ENCODE results near the gene CAPN2.

CAPN2 gene

DNA sequence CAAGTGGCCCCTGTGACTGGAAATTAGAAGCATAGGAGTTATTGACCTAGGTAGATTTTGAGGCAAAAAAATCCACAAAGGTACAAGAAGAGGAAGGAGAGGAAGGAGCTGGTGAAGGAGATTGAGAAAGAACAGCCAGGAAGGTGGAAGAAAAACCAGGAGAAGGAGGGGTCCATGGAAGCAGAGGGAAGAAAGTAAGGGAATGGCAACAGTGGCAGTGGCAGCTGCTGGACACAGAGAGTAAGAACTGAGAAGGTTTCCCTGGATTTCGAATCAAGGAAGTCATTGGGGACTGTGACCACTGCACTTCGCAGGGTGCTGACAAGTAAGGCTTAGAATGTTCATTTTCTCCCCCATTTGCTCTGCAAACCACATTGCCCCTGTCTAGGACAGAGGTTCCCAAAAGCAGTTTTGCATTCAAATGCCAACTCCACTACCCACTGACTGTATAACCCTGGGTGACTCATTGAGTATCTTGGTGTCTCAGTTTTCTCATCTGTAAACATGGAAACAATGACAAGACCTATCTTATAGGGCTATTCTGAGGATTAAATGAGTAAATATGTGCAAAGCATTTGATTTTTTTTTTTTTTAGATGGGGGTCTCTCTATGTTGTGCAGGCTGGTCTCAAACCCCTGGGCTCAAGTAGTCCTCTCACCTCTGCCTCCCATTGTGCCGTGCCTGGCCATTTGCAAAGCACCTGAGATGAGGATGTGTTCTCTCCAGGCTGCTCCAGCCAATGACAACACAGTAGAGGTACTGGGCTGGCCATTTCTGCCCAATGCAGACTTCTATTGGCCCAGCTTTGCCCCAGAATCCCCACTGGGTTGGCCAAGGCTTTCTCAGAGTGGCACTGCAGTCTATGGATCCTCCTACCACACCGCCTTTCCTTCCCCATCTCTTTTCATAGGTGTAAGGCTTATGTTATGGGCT lies 9.3 kb upstream of the CAPN2 start:
- in situ Hi-C loops (cut with HindIII; ENCODE audit: low sequenced_read_pairs): no loop called here

DNA sequence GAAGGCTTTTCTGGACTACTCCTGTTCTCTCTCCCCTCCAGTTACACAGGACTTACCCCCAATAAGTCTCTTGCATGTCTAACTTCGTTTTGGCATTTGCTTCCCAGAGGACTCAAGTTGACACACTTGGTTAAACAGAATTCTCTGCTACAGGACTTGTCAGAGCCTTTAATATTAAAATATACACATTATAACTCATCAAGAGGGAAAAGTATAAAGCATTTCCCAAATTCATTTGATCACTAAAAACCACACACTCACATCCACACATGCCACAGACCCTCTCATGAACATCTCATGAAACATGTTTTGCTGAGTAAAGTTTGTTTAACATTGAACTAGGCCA lies 8.7 kb upstream of the CAPN2 start:
- in situ Hi-C loops (cut with HindIII; ENCODE audit: low sequenced_read_pairs): no loop called here

DNA sequence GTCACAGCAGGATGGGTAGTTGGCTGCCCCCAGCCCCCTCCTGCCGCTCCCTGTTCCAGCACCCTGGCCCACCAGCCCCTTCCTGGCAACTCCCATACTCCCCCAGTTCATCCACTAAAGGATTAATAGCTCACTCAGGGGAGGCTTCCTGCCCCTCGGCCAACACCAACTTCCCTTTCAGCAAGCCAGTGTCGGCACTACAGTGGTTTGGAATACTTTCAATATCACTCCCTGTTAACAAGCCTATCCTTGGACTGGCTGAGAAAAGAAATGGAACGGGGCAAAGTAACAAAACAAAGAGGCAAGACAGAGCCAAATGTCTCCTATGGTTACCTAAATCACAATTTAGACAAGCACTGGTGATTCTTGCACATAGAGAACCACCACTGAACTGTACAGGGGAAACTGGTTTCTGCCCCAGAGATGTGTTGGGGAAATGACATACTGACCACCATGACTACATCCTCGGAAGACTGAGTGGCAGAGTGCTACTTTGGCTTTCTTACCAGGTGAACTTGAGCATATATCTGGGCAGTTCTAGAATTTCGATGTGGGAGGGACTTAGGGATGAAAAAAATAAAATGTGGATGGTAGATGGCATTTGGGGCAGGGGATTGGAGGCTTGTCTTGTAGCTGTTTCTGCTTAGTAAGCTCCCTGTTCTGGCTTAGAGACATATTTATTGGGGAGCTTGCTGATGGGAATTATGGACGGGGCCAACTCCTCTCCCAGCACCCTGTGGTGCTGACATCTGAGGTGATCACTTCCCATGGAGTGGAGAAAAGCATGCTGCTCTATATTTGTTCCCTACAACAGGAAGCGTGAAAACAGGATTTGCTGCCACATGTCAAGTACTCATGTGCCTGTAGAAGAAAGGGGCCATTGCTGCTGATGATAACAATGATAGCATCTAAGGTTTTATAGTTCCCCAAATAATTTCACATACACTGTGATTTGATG lies 7.1 kb upstream of the CAPN2 start:
- in situ Hi-C loops (cut with HindIII; ENCODE audit: low sequenced_read_pairs): loop anchor here (5.0 kb wide), 1 partner anchor 92 kb away; no protein-coding TSS in a partner anchor

DNA sequence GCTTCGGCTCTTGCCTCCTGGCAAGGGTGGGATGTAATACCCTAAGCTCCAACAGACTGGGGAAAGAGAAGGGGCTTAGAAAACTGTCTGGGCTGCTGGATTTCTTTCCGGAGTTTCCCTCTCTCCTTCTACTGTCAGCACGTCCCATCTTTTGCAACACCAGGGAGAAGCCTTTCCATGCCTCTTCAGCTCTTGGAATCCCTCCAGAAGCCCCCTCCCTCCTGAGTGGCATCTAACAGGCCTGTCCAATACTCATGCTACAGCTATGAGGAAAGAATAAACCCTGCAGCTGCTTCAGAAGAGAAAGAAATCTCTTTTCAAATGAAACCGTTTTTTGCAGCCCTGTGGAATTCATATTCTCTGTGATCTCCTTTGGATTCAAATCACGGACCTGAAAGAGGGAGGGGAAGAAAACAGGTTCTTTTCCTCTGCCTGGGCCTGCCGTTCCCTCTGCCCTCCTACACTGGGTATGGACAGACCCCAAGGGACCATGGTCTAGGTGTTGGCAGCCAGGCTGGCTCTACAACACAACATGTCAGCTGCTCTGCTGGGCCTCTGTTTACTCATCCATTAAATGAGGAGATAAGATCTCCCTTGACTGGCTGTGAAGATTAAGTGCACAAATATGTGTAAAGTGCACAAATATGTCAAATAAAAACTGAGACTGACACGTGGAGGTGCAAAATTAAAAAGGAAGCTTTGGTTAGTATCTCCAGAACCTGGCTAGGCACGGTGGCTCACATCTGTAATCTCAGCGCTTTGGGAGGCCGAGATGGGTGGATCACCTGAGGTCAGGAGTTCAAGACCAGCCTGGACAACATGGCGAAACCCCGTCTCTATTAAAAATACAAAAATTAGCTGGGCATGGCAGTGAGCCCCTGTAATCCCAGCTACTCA lies 6.0 kb upstream of the CAPN2 start:
- in situ Hi-C loops (cut with HindIII; ENCODE audit: low sequenced_read_pairs): loop anchor here (5.0 kb wide), 1 partner anchor 91 kb away; no protein-coding TSS in a partner anchor

DNA sequence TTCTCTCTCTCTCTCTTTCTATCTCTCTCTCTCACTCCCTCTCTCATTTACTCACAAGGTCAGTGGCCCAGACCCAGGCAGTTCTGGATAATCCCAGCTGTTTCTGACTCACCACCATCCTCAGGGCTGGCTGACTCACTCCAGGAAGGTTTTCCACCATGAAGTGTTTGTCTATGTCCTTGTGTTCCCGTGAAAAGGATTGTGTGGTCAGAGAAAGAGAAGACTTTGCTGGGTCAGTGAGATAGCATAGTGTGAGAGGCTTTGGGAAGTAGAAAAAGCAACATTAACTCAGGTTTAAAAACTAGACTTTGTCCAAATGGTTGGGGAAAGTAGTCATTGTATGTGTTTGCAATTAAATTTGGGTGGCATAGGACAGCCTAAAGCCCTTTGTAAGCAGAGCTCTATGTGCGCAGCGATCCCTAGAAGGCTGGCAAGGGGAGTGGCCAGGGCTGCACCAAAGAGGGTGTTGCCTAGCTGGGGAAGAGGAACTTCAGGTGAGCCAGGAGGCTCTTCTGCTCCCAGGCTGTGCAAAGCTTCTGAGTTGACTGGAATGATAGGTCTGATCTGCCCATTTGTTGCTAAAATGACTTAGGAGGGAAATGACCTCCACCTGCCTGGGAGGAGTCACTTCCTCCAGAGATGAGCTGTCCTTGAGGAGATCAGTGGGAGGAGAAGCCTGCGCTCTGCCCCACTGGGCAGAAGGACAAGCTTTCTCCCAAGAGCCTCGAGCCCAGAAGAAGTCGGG lies 4.9 kb upstream of the CAPN2 start:
- in situ Hi-C loops (cut with HindIII; ENCODE audit: low sequenced_read_pairs): loop anchor here (5.0 kb wide), 1 partner anchor 90 kb away; no protein-coding TSS in a partner anchor

DNA sequence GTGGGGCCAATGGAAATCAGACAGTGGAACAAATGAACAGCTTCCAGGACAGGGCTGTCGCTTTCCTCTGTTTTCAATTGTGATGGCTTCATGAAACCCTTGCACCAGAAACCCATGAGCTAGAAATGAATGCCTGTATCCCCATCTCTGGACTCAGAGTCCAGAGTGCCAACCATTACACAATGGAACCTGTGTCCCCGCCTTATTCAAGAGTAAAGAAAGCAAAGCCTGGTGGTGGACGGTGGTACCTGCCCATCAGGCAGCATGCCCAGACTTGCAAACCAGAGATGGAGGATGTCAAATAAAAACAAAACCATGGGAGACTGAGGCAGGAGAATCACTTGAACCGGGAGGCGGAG lies 4.4 kb upstream of the CAPN2 start:
- in situ Hi-C loops (cut with HindIII; ENCODE audit: low sequenced_read_pairs): loop anchor here (5.0 kb wide), 1 partner anchor 89 kb away; no protein-coding TSS in a partner anchor

DNA sequence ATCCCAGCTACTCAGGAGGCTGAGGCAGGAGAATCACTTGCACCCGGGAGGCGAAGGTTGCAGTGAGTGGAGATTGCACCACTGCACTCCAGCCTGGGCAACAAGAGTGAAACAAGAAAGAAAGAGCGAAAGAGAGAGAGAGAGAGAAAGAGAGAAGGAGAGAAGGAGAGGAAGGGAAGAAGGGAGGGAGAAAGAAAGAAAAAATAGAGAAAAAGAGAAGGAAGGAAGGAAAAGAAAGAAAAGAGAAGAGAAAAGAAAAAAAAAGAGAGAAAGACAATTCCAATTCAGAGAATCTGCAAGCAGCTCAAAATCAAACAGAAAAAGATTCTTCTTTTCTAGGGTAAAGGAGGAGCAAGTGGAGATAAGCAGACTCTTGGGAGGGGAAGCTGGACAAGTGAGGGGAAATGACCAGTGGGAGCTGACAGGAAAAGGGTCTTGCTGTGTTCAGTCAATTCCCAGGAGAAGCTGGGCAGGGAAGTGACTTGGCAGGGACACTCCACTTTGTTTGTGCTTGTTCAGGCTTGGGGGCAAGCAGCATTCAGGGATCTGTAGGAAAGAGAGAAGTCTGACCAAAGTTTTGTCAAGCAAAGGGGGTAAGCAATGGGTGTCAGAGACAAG lies 3.6 kb upstream of the CAPN2 start:
- in situ Hi-C loops (cut with HindIII; ENCODE audit: low sequenced_read_pairs): loop anchor here (5.0 kb wide), 1 partner anchor 89 kb away; no protein-coding TSS in a partner anchor

DNA sequence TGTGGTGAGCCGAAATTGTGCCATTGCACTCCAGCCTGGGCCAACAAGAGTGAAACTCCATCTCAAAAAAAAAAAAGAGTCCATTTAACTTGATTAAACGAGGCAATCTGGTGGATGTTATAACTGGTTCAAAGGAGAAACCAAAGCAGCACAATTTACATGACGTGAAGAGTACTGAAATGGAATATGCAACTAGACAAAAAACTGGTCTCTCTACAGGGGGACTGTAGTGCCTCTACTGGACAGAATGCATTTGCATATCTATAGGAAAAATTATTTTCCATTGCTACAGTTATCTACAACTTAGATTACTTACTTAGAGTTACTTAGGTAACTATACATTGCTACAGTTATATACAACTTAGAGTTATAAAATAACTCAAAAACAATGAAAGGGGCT lies 2.7 kb upstream of the CAPN2 start:
- in situ Hi-C loops (cut with HindIII; ENCODE audit: low sequenced_read_pairs): loop anchor here (5.0 kb wide), 1 partner anchor 88 kb away; no protein-coding TSS in a partner anchor

DNA sequence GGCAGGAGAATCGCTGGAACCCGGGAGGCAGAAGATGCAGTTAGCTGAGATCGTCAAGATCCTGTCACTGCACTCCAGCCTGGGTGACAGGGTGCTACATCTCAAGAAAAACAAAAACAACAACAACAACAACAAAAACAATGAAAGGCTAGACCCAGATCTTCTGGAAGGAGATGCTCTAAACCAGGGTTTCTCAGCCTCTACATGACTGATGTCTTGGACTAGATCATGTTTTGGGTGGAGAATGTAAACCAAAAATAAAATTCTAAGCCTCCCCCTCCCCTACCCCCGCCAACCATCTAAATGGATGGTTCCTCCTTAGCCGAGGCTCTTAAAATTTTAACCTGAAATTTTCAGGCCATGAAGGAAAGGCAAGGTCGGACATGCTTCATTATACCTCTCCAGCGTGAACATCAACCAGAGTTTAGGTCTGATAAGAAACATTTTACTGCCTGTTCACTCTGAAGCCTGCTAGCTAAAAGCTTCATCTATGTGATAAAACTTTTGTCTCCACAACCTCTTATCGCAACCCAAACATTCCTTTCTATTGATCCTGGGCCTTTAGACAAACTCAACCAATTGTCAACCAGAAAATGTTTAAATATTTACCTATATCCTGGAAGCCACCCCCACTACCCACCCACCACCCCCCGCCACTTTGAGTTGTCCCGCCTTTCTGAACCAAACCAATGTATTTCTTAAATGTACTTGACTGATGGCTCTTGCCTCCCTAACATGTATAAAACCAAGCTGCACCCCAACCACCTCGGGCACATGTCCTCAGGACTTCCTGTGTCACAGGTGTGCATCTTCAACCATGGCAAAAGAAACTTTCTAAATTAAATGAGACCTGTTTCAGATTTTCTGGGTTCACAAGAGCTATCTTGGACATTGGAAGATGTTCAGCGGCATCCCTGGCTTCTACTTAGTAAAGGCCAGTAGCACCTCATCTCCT lies 1.9 kb upstream of the CAPN2 start:
- in situ Hi-C loops (cut with HindIII; ENCODE audit: low sequenced_read_pairs): no loop called here

DNA sequence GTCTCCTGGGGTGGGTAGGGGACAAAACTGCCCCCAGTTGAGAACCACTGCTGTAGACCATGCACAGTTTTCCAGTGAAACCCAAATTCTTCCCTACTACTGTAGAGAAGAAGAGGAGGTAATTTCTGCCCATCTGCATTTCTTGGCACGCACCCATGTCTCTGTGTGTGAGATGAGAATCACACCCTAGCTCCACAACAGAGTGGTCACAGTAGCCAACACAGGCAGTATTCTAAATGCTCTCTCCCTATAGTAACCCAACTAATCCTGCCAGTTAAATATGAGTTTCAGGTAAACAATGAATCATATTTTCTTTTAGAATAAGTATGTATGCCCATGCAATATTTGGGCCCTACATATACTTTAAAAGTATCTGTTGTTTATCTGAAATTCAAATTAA lies 1.2 kb upstream of the CAPN2 start:
- in situ Hi-C loops (cut with HindIII; ENCODE audit: low sequenced_read_pairs): no loop called here

DNA sequence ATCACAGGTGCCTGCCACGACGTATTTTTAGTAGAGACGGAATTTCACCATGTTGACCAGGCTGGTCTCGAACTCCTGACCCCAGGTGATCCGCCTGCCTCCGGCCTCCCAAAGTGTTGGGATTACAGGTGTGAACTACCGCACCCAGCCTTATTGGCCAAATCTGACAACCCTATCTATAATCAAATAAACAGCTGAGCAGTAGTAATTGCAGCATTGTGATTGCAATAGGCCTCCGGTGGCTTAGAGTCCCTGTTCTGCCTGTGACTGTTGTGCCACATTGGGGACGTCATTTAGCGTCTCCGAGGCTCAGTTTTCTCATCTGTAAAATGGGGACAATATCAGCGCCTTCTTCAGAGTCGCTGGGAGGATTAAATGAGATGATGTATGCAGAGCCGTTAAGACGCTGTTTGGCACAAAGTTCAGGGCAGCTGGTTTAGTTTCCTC lies 569 bp upstream of the CAPN2 start:
- in situ Hi-C loops (cut with HindIII; ENCODE audit: low sequenced_read_pairs): no loop called here

DNA sequence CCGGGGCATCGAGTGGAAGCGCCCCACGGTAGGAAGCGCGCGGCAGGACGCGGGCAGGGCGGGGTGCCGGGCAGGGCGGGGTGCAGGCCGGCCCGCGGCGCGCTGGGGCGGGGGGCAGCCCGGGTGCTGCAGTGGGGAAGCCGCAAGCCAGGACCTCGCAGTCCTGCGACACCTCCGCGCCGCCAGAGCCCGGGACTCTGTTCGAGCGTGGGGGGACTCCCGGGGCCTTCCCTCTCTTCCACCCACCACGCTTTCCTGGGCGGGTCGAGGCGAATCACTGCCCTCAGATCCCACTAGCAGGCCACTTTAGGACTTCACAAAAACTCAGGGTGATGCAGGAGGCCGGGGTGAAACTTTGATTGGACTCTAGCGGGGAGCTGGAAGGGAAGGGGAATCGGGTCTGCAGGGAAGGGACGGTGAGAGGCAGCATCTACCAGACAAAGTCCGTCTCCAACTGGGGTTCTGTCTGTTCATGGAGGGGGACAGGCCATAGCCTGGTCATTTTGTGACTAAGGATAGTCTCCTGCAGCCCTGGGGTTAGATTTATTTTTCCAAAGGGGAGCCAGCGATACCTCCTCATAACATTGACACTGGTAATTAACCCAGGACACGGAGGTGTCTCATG lies 623 bp downstream of the CAPN2 start:
- in situ Hi-C loops (cut with HindIII; ENCODE audit: low sequenced_read_pairs): no loop called here

DNA sequence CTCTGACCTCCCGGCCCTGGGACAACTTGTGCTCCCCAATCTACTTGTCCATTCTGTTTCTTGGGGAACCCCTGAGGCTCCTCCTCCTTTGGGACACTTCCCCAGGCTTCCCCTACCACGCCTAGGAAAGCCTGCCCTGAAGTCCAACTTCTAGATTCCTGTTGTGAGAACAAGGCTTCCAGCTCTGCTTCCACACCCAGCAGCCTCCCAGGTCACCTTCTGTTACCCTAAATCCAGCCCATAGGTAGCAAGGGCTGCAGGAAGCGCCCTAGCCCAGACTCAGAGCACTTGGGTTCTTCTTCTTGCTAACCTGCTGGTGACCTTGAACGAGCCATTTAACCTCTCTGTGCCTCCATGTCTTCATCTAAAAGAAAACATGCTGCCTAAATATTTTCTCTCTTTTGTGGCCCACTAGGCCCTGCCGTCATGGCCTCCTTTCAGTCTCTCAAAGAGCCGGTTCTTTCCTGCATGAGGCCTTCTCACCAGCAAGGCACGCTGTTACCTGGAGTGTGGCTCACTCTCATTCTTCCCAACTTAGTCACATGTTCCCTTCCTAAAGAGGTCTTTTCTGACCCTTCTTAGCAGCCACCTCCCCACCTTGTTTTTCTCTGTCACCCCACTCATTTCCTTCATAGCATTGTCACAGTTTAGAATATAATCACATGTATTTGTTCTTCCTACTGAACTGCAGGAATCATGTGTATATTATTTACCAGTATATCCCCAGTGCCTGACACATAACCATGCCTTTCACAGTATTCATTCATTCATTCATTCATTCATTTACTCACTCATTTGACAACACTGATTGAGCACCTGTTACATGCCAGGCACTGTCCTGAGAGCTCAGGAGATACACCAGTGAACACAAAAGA lies 1.4 kb downstream of the CAPN2 start:
- in situ Hi-C loops (cut with HindIII; ENCODE audit: low sequenced_read_pairs): no loop called here

DNA sequence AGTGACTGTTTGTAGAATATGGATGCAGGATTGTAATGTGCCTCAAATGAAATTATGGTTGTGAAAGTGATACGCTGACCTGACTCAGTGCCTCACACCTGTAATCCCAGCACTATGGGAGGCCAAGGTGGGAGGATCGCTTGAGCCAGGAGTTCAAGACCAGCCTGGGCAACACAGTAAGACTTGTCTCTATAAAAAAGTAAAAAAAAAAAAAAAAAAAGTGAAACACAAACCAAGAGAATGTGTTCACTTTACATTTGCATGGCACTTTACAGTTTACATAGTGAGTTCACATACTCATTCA lies 2.0 kb downstream of the CAPN2 start:
- in situ Hi-C loops (cut with HindIII; ENCODE audit: low sequenced_read_pairs): no loop called here

DNA sequence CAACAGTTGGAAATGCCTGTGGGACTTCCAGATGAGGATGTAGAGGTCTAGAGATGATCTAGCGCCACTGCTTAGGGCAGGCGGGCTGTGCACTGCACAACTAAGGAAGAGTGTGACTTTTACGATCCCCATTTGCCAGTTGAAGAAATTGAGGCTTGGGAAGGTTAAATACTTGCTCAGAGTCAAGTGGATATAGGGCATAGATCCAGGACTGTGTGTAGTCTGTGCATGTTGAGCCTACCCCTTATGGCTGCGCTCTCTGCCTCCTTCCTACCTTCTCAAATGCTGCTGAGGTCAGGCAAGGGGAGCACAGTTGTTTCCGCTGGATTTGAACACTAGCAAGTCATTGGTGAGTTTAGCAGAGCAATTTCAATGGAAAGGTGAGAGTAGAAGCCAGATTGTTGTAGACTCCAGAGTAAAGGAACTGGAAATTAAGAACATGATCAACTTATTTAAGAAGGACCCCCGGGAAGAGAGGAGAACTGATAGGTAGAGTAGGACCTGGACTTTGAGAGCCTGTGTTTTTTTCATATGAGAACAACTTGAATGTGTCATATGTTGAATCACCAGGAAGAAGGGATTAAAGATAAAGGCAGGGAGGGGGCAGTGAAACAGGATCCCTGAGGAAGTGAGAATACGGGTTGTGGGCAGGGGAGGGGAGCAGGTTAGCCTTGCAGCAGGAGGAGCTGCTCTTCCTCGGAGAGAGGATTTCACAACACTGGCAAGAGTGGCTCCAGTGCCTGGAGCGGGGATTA lies 2.7 kb downstream of the CAPN2 start:
- in situ Hi-C loops (cut with HindIII; ENCODE audit: low sequenced_read_pairs): loop anchor here (5.0 kb wide), 1 partner anchor 37 kb away; no protein-coding TSS in a partner anchor

DNA sequence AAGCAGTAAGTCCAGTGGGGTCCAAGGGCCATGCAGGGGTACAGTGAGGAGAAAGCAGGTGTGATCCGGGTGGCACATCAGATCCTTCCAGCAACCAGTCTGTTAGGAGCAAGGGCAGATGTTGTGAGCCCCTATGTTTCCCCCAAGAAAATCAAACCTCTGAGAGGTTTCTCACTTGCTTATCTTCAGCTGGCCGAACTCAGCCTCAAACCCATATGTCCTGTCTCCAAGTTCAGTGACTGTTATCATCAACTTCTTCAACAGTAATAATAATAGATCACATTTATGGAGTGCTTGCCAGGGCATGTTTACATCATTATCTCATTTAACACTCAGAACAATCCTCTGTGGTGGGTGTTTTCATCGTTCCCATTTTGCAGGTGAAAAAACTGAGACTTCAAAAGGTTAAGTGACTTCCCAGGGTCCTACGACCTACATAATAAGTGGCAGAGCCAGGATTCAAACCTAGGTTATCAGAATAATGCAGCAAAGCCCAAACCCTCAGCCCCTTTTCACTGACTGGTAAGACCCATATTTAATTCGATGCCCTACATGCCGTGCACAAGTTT lies 3.3 kb downstream of the CAPN2 start:
- in situ Hi-C loops (cut with HindIII; ENCODE audit: low sequenced_read_pairs): loop anchor here (5.0 kb wide), 1 partner anchor 37 kb away; no protein-coding TSS in a partner anchor

All from endothelial cell of hepatic sinusoid (primary cell).